Measurements from ENCODE around the gene TCAF1.

The TCAF1 gene

DNA sequence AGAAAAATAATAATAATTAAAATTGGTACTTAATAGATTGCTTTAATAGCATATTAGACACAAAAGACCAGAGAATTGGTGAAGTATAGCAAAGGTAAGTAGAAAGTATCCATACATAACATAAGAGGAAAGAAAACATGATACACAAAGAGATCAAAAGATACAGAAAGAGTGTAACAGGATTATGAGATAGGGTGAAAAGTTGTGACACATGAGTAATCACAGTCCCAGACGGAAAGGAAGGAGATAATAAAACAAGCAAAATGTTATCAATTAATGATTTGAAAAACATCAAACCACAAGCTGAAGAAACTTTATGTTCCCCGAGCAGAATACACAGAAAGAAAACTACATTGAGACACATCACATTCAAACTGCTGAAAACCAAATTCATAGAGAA, 10.5 kb downstream of the TCAF1 start:
- no peaks in the 10 kb centered on the region for H4K20me1 ChIP-seq (ENCODE audit: control insufficient read depth, insufficient read depth, low read depth, low read length)
- peaks cover 11% of the 10 kb centered on the region for H3K4me1 ChIP-seq (ENCODE audit: control insufficient read depth, low read length)
- no peaks in the 10 kb centered on the region for H3K9me3 ChIP-seq (ENCODE audit: control insufficient read depth, insufficient read depth, low read length)
- no peaks in the 10 kb centered on the region for H3K9me2 ChIP-seq (replicated peaks; ENCODE audit: control insufficient read depth, low read length)
- H3K27me3 ChIP-seq (ENCODE audit: control insufficient read depth, low read length) = no peaks in the 10 kb centered on the region
- peaks cover 3% of the 10 kb centered on the region; the same call in 1 of the 2 replicates for H3K79me2 ChIP-seq (ENCODE audit: control insufficient read depth, low read length)
- H3K27ac ChIP-seq (ENCODE audit: low read depth, low read length) = no peak overlapping the region
- no peaks in the 10 kb centered on the region for H3F3A ChIP-seq (ENCODE audit: control insufficient read depth, insufficient read depth)
- TF ChIP-seq EZH2phosphoT487 (IDR thresholded peaks at IDR 0.05; ENCODE audit: borderline replicate concordance, low read length) (no peak), CTCF (IDR thresholded peaks at IDR 0.05; ENCODE audit: low read depth, low read length, poor library complexity, severe bottlenecking) (no peak)
- no peak overlapping the region for H3K4me3 ChIP-seq (ENCODE audit: low read length)
- H3K36me3 ChIP-seq (ENCODE audit: control insufficient read depth, low read length) = no peaks in the 10 kb centered on the region
- H3K4me2 ChIP-seq (ENCODE audit: low read length) = no peak overlapping the region

- Histone ChIP-seq H3K9me3 (ENCODE audit: control insufficient read depth, insufficient read depth, low read length) (no peaks in the 10 kb centered on the region), H3F3A (ENCODE audit: control insufficient read depth, insufficient read depth) (no peaks in the 10 kb centered on the region), H3K4me3 (ENCODE audit: low read length) (no peak overlapping the region), H3K9me2 (replicated peaks; ENCODE audit: control insufficient read depth, low read length) (no peaks in the 10 kb centered on the region), H3K27me3 (ENCODE audit: control insufficient read depth, low read length) (no peaks in the 10 kb centered on the region), H3K36me3 (ENCODE audit: control insufficient read depth, low read length) (no peaks in the 10 kb centered on the region), H3K4me1 (ENCODE audit: control insufficient read depth, low read length) (peaks cover 19% of the 10 kb centered on the region), H3K4me2 (ENCODE audit: low read length) (no peak overlapping the region), H3K27ac (ENCODE audit: low read depth, low read length) (no peak overlapping the region), H3K79me2 (ENCODE audit: control insufficient read depth, low read length) (peaks cover 3% of the 10 kb centered on the region; the same call in 1 of the 2 replicates), H4K20me1 (ENCODE audit: control insufficient read depth, insufficient read depth, low read depth, low read length) (no peaks in the 10 kb centered on the region)
- no peak for TF ChIP-seq EZH2phosphoT487 (IDR thresholded peaks at IDR 0.05; ENCODE audit: borderline replicate concordance, low read length)
Measured at GRCh38 chr7:143890558-143890957, 11.4 kb downstream of the TCAF1 start.

DNA sequence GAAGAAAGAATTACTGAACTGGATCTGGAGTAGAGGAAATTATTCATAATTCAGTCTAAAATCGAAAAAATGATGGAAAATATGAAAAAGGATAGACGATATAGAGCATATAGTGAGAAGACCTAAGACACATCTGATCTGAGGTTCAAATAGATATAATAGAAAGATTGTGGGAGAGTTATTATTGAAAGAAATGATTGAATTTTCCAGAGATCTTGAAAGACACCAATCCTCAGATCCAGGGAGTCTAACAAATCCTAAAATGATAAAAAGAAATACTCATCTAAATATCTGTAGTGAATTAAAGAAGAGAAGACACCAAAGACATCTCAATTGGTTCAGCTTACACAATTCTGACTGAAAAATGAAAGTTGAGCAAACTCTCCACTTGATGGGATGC, 12.9 kb downstream of the TCAF1 start:
- Histone ChIP-seq H3K4me3 (ENCODE audit: low read length) (no peak overlapping the region), H3K79me2 (ENCODE audit: control insufficient read depth, low read length) (no peaks in the 10 kb centered on the region; the same call in 1 of the 2 replicates), H3K4me2 (ENCODE audit: low read length) (no peak overlapping the region), H3K27me3 (ENCODE audit: control insufficient read depth, low read length) (peaks cover 2% of the 10 kb centered on the region; the same call in 1 of the 2 replicates), H3K9me3 (ENCODE audit: control insufficient read depth, insufficient read depth, low read length) (no peaks in the 10 kb centered on the region), H3K36me3 (ENCODE audit: control insufficient read depth, low read length) (no peaks in the 10 kb centered on the region), H3K9me2 (replicated peaks; ENCODE audit: control insufficient read depth, low read length) (no peaks in the 10 kb centered on the region), H3F3A (ENCODE audit: control insufficient read depth, insufficient read depth) (no peaks in the 10 kb centered on the region), H4K20me1 (ENCODE audit: control insufficient read depth, insufficient read depth, low read depth, low read length) (no peaks in the 10 kb centered on the region), H3K27ac (ENCODE audit: low read depth, low read length) (no peak overlapping the region), H3K4me1 (ENCODE audit: control insufficient read depth, low read length) (peaks cover 19% of the 10 kb centered on the region)
- no peak for TF ChIP-seq CTCF (IDR thresholded peaks at IDR 0.05; ENCODE audit: low read depth, low read length, poor library complexity, severe bottlenecking)
- no peak for TF ChIP-seq EZH2phosphoT487 (IDR thresholded peaks at IDR 0.05; ENCODE audit: borderline replicate concordance, low read length)

GRCh38 chr7:143886826-143887477, 15.0 kb downstream of the TCAF1 start:
- Histone ChIP-seq H3K4me1 (ENCODE audit: control insufficient read depth, low read length) (peaks cover 24% of the 10 kb centered on the region), H3K27me3 (ENCODE audit: control insufficient read depth, low read length) (peaks cover 14% of the 10 kb centered on the region), H3K36me3 (ENCODE audit: control insufficient read depth, low read length) (no peaks in the 10 kb centered on the region), H4K20me1 (ENCODE audit: control insufficient read depth, insufficient read depth, low read depth, low read length) (no peaks in the 10 kb centered on the region), H3F3A (ENCODE audit: control insufficient read depth, insufficient read depth) (no peaks in the 10 kb centered on the region), H3K9me3 (ENCODE audit: control insufficient read depth, insufficient read depth, low read length) (no peaks in the 10 kb centered on the region), H3K4me3 (ENCODE audit: low read length) (no peak overlapping the region), H3K4me2 (ENCODE audit: low read length) (peak overlapping the region; percentile 69; the same call in 1 of the 2 replicates), H3K27ac (ENCODE audit: low read depth, low read length) (no peak overlapping the region), H3K9me2 (replicated peaks; ENCODE audit: control insufficient read depth, low read length) (no peaks in the 10 kb centered on the region), H3K79me2 (ENCODE audit: control insufficient read depth, low read length) (no peaks in the 10 kb centered on the region)
- TF ChIP-seq EZH2phosphoT487 (IDR thresholded peaks at IDR 0.05; ENCODE audit: borderline replicate concordance, low read length) (no peak), CTCF (IDR thresholded peaks at IDR 0.05; ENCODE audit: low read depth, low read length, poor library complexity, severe bottlenecking) (no peak)
